Ascending aorta (tissue), 2 donors: Measurements from ENCODE around the gene SPCS2. TPM values are rescaled to one million over a fixed set of nuclear protein-coding genes. Genes with fewer than 3 reads are reported as not detected.

Source experiments
- DNase-seq, 2 donors: peaks; one replicate each; pipeline ENCODE4 v3.0.0-alpha.2; 2019; ENCODE audit warnings: low spot score in 2 of 2
- H3K27ac ChIP-seq, 2 donors: fragments of 200-600 bp; sonication (generic); one replicate each; pipeline ENCODE4 v1.5.1; 2016 to 2017; ENCODE audit warnings: mild to moderate bottlenecking in 1 of 2
- H3K27me3 ChIP-seq: fragments of 200-600 bp; sonication (generic); one replicate; pipeline ENCODE4 v1.5.1; 2017
- H3K36me3 ChIP-seq, 2 donors: fragments of 200-600 bp; sonication (generic); one replicate each; pipeline ENCODE4 v1.5.1; 2016
- H3K4me1 ChIP-seq, 2 donors: fragments of 200-600 bp; sonication (generic); one replicate each; pipeline ENCODE4 v1.5.1; 2016 to 2017; ENCODE audit warnings: mild to moderate bottlenecking in 1 of 2
- H3K4me3 ChIP-seq, 2 donors: fragments of 200-600 bp; sonication (generic); one replicate each; pipeline ENCODE4 v1.5.1; 2016 to 2017; ENCODE audit warnings: mild to moderate bottlenecking in 1 of 2
- H3K9me3 ChIP-seq, 2 donors: fragments of 200-600 bp; sonication (generic); one replicate each; pipeline ENCODE4 v1.5.1; 2016
- intact Hi-C: fragments of 100-400 bp; cut with DNase I; formaldehyde crosslinking; loops from one replicate; pipeline ENCODE4 v1.15.1; 2023
- total RNA-seq: library from RNA; depleted of rRNA; stranded (reverse); fragments of >200 nt; gene quantifications from one replicate; pipeline ENCODE4 v1.1.0, GENCODE V29; 2016
- TF ChIP-seq, protein P1 (sequence below), 3 experiments: fragments of 200-600 bp in 2 of 3; fragments of 450-650 bp in 1 of 3; sonication (generic) in 2 of 3; IDR thresholded peaks; one replicate each; pipeline ENCODE4 v1.5.1; 2016 to 2019; ENCODE audit warnings: antibody characterized with exemption in 3 of 3, mild to moderate bottlenecking in 1 of 3, moderate library complexity in 1 of 3

The SPCS2 gene
- total RNA-seq, 1 donor from 2014 or later, result 13.0 TPM

- intact Hi-C loops, result loop anchor here (10.0 kb wide), 1 partner anchor 73 kb away; no protein-coding TSS in a partner anchor
- no peaks in the 10 kb centered on the region for H3K27me3 ChIP-seq
- H3K4me3 ChIP-seq, result no peak overlapping the region
- TF ChIP-seq, protein P1, sequence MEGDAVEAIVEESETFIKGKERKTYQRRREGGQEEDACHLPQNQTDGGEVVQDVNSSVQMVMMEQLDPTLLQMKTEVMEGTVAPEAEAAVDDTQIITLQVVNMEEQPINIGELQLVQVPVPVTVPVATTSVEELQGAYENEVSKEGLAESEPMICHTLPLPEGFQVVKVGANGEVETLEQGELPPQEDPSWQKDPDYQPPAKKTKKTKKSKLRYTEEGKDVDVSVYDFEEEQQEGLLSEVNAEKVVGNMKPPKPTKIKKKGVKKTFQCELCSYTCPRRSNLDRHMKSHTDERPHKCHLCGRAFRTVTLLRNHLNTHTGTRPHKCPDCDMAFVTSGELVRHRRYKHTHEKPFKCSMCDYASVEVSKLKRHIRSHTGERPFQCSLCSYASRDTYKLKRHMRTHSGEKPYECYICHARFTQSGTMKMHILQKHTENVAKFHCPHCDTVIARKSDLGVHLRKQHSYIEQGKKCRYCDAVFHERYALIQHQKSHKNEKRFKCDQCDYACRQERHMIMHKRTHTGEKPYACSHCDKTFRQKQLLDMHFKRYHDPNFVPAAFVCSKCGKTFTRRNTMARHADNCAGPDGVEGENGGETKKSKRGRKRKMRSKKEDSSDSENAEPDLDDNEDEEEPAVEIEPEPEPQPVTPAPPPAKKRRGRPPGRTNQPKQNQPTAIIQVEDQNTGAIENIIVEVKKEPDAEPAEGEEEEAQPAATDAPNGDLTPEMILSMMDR (IDR thresholded peaks at IDR 0.05), result no peak
- peaks cover 27 to 37% of the 10 kb centered on the region in 2 donors for H3K36me3 ChIP-seq
- H3K9me3 ChIP-seq, result no peaks in the 10 kb centered on the region
- no peaks in the 10 kb centered on the region for H3K4me1 ChIP-seq
- no peak for DNase-seq
- H3K27ac ChIP-seq, result no peak overlapping the region
Measured at GRCh38 chr11:74932169-74932568, 16.9 kb upstream of the SPCS2 start.

GRCh38 chr11:74932797-74933196 is 16.3 kb upstream of the SPCS2 start:
- TF ChIP-seq, protein P1 (IDR thresholded peaks at IDR 0.05), result no peak
- no peak for DNase-seq

DNA sequence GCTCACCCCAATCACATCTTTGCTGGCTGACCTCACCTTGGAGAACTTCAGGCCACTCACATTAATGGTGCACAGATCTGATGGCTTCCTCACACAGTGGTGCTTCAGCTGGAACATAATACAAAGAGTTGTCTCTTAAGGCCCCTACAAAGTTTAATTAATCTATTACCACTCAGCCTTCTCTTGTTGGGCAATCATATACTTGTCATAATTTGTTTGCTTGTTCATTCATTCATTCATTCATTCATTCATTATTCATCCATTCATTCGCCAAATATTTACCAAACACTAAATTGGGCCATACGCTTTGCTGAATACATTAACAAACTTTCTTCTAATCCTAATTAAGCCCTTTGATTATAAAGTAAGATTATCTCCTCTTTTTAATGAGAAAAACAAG is 15.3 kb upstream of the SPCS2 start:
- H3K4me1 ChIP-seq, result no peaks in the 10 kb centered on the region
- intact Hi-C loops, result loop anchor here (10.0 kb wide), 1 partner anchor 71 kb away; no protein-coding TSS in a partner anchor
- H3K27me3 ChIP-seq, result no peaks in the 10 kb centered on the region
- no peak overlapping the region for H3K27ac ChIP-seq
- peaks cover 27 to 37% of the 10 kb centered on the region in 2 donors for H3K36me3 ChIP-seq
- H3K9me3 ChIP-seq, result no peaks in the 10 kb centered on the region
- TF ChIP-seq, protein P1 (IDR thresholded peaks at IDR 0.05), result no peak
- no peak overlapping the region for H3K4me3 ChIP-seq
- no peak for DNase-seq

More at GRCh38 chr11:74932797-74933196, 16.3 kb upstream of the SPCS2 start:
- Histone ChIP-seq H3K27me3 (no peaks in the 10 kb centered on the region), H3K4me3 (no peak overlapping the region), H3K9me3 (no peaks in the 10 kb centered on the region), H3K4me1 (no peaks in the 10 kb centered on the region), H3K27ac (no peak overlapping the region), H3K36me3 (peaks cover 27 to 37% of the 10 kb centered on the region in 2 donors)
- intact Hi-C loops, result loop anchor here (10.0 kb wide), 1 partner anchor 72 kb away; no protein-coding TSS in a partner anchor

DNA sequence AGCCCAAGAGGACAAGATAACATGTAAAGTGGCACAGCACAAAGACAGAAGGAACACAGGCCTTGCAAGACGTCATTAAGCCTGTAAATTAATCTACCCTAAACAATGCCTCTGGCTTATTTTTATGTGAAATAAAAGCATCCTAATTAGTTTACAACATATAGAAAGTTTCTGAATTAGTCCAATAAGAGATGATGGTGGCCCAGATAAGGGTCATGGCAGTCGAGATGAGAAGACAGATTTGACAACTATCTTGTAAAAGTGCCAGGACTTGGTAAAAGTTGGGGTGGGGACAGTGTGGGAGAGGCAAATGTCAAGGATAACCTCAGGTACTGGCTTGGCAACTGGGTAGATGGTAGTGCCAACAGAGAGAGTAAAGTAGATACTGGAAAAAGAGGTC is 13.8 kb upstream of the SPCS2 start:
- TF ChIP-seq, protein P1 (IDR thresholded peaks at IDR 0.05), result no peak
- no peak for DNase-seq
- peaks cover 27 to 37% of the 10 kb centered on the region in 2 donors for H3K36me3 ChIP-seq
- H3K27ac ChIP-seq, result no peak overlapping the region
- no peak overlapping the region for H3K4me3 ChIP-seq
- intact Hi-C loops, result loop anchor here (10.0 kb wide), 1 partner anchor 70 kb away; no protein-coding TSS in a partner anchor
- no peaks in the 10 kb centered on the region for H3K9me3 ChIP-seq
- no peaks in the 10 kb centered on the region for H3K27me3 ChIP-seq
- H3K4me1 ChIP-seq, result no peaks in the 10 kb centered on the region

- Histone ChIP-seq H3K9me3 (no peaks in the 10 kb centered on the region), H3K36me3 (peaks cover 27 to 37% of the 10 kb centered on the region in 2 donors), H3K27me3 (no peaks in the 10 kb centered on the region), H3K4me3 (no peak overlapping the region), H3K27ac (no peak overlapping the region), H3K4me1 (no peaks in the 10 kb centered on the region)
- TF ChIP-seq, protein P1 (IDR thresholded peaks at IDR 0.05), result no peak
- intact Hi-C loops, result loop anchor here (10.0 kb wide), 1 partner anchor 69 kb away; no protein-coding TSS in a partner anchor
- DNase-seq, result no peak
Measured at GRCh38 chr11:74936087-74936486, 13.0 kb upstream of the SPCS2 start.
